DND-41 (cell line): ENCODE measurements around the gene MACO1.
"Not testable (repeated sequence)": the region's sequence is repeated elsewhere in the genome, so short reads cannot be mapped to it uniquely, and the experiment has no call there.

Experiments used
- ATAC-seq: fragments of 200-7000 bp; cut with Tn5 transposase; 3 replicates; pipeline ENCODE4 v1.9.1; 2021; ENCODE audit warnings: low read depth; ENCODE audit not compliant: insufficient read depth
- DNase-seq: peaks from one replicate; pipeline ENCODE4 v3.0.0-alpha.2; 2020
- H2AFZ ChIP-seq: 2 replicates; pipeline ENCODE4 v1.6.0; 2012; ENCODE audit warnings: low read depth, low read length
- H3K27ac ChIP-seq: 2 replicates; pipeline ENCODE4 v1.5.1; 2012; ENCODE audit warnings: low read length, inconsistent platforms
- H3K27me3 ChIP-seq: fragments of 200-600 bp; sonication (generic); 2 replicates; pipeline ENCODE4 v1.6.0; 2012; ENCODE audit warnings: low read length, mild to moderate bottlenecking, inconsistent platforms; ENCODE audit not compliant: insufficient read depth, poor library complexity
- H3K36me3 ChIP-seq: 2 replicates; pipeline ENCODE4 v1.5.1; 2012; ENCODE audit warnings: low read length, inconsistent platforms; ENCODE audit not compliant: insufficient read depth
- H3K4me1 ChIP-seq: 2 replicates; pipeline ENCODE4 v1.5.1; 2012; ENCODE audit warnings: mild to moderate bottlenecking, low read length; ENCODE audit not compliant: insufficient read depth
- H3K4me2 ChIP-seq: 2 replicates; pipeline ENCODE4 v1.6.0; 2012; ENCODE audit warnings: mild to moderate bottlenecking, moderate library complexity, low read length, inconsistent platforms; ENCODE audit not compliant: insufficient read depth
- H3K4me3 ChIP-seq, 2 experiments: fragments of 200-600 bp in 1 of 2; shearing (Covaris generic) in 1 of 2; 2 replicates each; pipeline ENCODE4 v1.5.1; 2012 to 2016; ENCODE audit warnings: inconsistent platforms in 2 of 2, low read length in 2 of 2, mild to moderate bottlenecking in 2 of 2, low read depth in 1 of 2, moderate library complexity in 1 of 2
- H3K79me2 ChIP-seq: 2 replicates; pipeline ENCODE4 v1.6.0; 2012; ENCODE audit warnings: low read length, inconsistent platforms; ENCODE audit not compliant: insufficient read depth
- H3K9ac ChIP-seq: 2 replicates; pipeline ENCODE4 v1.6.0; 2012; ENCODE audit warnings: low read depth, mild to moderate bottlenecking, inconsistent platforms, low read length, moderate library complexity
- H3K9me3 ChIP-seq: 2 replicates; pipeline ENCODE4 v1.5.1; 2012; ENCODE audit warnings: low read length, moderate library complexity, mild to moderate bottlenecking, inconsistent platforms; ENCODE audit not compliant: insufficient read depth, severe bottlenecking
- H4K20me1 ChIP-seq: 2 replicates; pipeline ENCODE4 v1.6.0; 2012; ENCODE audit warnings: low read length; ENCODE audit not compliant: insufficient read depth

MACO1 gene

DNA sequence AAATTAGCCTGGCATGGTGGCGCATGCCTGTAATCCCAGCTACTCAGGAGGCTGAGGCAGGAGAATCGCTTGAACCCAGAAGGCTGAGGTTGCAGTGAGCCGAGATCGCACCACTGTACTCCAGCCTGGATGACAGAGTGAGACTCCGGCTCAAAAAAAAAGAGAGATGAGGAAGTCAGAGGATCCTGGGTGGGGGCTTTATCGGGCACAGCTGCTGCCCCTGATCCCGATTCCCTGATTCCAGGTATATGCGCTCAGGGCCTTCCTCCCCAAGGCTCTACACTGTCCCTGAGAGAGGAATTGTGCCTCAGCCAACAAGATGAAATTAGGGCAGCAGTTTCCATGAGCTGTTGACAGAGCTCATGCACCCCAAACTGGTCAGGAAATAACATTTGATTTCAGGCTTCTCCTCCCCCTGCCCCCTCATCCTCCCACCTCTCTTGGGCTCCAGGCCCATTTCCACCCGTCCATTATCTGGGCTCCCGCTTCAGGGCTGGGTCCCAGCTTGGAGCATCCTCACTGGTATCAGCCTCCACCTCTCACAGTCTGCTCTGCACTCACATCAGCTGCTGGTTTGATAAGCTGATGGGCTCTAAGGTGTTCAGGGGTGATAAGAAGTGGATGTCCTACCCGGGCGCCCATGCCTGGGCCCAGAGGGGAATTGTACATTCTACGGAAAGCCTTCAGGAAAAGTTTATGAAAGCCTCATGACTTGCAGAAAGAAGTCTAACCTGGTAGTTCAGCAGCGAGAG, 17.6 kb upstream of the MACO1 start:
- not testable (repeated sequence) for ATAC-seq, H3K36me3 ChIP-seq, H3K9ac ChIP-seq, H3K79me2 ChIP-seq, H4K20me1 ChIP-seq, H3K4me2 ChIP-seq, H3K9me3 ChIP-seq, H3K27me3 ChIP-seq, H2AFZ ChIP-seq, H3K4me1 ChIP-seq, H3K4me3 ChIP-seq, DNase-seq, H3K27ac ChIP-seq

DNA sequence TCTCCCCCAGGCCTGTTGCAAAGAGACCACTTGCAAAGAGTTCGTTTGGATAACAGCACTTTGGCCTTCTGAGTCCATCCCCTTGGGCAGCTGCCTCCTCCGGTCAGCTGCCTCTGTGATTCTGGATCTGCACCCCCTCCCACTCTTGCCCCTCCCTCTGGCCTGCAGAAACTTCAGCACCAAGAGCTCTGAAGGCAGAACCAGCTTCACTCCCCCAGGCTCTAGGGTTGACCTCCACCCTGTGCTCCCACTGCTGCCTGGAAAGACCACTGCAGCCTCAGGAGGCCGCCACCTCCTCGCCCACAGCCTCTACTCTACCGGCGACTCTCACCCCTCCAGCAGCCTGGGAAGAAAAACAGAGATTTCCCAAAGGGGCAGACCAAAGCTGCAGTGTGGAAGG, 16.5 kb upstream of the MACO1 start:
- H3K9ac ChIP-seq, H3K4me2 ChIP-seq, H3K27ac ChIP-seq, H3K9me3 ChIP-seq, H3K4me1 ChIP-seq, H4K20me1 ChIP-seq, H2AFZ ChIP-seq, ATAC-seq, H3K4me3 ChIP-seq, H3K79me2 ChIP-seq, DNase-seq, H3K27me3 ChIP-seq, H3K36me3 ChIP-seq: not testable (repeated sequence)

GRCh38 chr1:25414578-25414977, 16.1 kb upstream of the MACO1 start:
- not testable (repeated sequence) for H3K27ac ChIP-seq, H3K27me3 ChIP-seq, H3K4me1 ChIP-seq, H3K79me2 ChIP-seq, H3K9me3 ChIP-seq, ATAC-seq, H3K4me3 ChIP-seq, H2AFZ ChIP-seq, H3K36me3 ChIP-seq, H3K4me2 ChIP-seq, DNase-seq, H4K20me1 ChIP-seq, H3K9ac ChIP-seq

DNA sequence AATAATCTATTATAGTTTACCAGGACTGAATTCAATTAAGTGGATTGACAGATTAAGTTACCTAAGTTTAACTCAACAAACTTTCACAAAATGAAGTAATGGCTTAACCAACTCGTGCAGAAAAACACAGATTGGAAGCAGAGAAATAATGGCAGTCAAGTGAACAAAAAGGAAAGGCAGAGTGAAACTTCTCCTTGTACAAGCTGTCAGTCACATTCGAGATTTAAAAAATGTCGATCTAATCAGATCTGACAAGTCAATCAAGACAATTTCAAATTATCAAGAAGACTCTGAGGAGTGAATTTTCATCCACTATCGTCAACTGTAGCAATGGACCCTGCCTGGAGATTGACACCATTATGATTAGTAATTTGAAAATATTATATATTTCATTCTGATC, 13.4 kb upstream of the MACO1 start:
- H3K4me3 ChIP-seq, H2AFZ ChIP-seq, H3K79me2 ChIP-seq, DNase-seq, H3K36me3 ChIP-seq, ATAC-seq, H3K27ac ChIP-seq, H3K9me3 ChIP-seq, H3K4me1 ChIP-seq, H3K4me2 ChIP-seq, H4K20me1 ChIP-seq, H3K27me3 ChIP-seq, H3K9ac ChIP-seq: not testable (repeated sequence)

- not testable (repeated sequence) for H2AFZ ChIP-seq, ATAC-seq, H3K27me3 ChIP-seq, DNase-seq, H3K36me3 ChIP-seq, H3K79me2 ChIP-seq, H4K20me1 ChIP-seq, H3K27ac ChIP-seq, H3K4me3 ChIP-seq, H3K4me1 ChIP-seq, H3K9ac ChIP-seq, H3K4me2 ChIP-seq, H3K9me3 ChIP-seq
These were observed 11.4 kb upstream of the MACO1 start for GRCh38 chr1:25419339-25419738.

- not testable (repeated sequence) for H3K27me3 ChIP-seq, H3K4me1 ChIP-seq, H3K4me2 ChIP-seq, H3K36me3 ChIP-seq, H3K4me3 ChIP-seq, H2AFZ ChIP-seq, H3K27ac ChIP-seq, ATAC-seq, H3K9me3 ChIP-seq, H3K79me2 ChIP-seq, H3K9ac ChIP-seq, H4K20me1 ChIP-seq, DNase-seq
These were observed 10.0 kb upstream of the MACO1 start, which contains the start of gene RHCE for GRCh38 chr1:25420715-25421114. Gene RHCE, minus strand, starts transcription at chr1:25420825. Its CDS starts 39 bp downstream, at chr1:25420786.

DNA sequence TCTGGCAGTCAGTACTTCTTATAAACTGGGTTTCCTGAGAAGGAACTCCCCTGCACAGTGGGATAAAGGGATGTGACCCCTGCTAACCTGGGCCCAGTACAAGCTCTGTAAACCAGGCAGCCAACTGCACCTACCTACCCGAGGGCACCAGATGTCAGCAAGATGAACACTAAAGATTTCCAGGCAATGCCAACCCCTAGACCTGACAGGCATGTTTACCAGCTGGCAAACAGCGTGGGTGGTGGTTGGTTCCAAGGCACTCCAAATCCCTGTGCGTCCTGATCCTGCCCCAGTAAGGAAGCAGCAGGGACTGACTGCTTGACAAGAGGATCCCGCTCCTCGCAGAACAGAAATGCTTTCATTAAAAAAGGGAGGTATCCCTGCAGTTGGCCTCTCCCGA, 7.5 kb upstream of the MACO1 start:
- H3K9me3 ChIP-seq, DNase-seq, H3K9ac ChIP-seq, H3K4me2 ChIP-seq, H3K36me3 ChIP-seq, ATAC-seq, H3K27ac ChIP-seq, H3K4me3 ChIP-seq, H3K4me1 ChIP-seq, H2AFZ ChIP-seq, H3K79me2 ChIP-seq, H4K20me1 ChIP-seq, H3K27me3 ChIP-seq: not testable (repeated sequence)
